OCI-LY1 (cell line): Measurements from ENCODE around the gene VSIG10L2.

Experiments
- EZH2 ChIP-seq: fragments of 200-600 bp; sonication (generic), shearing (Covaris generic); IDR thresholded peaks from 2 replicates; pipeline ENCODE4 v1.8.0; 2017; ENCODE audit warnings: borderline replicate concordance, mixed run types, mild to moderate bottlenecking, antibody characterized with exemption, low read length, moderate library complexity, mixed read lengths
- TF ChIP-seq, protein P1 (sequence below): fragments of 200-600 bp; sonication (generic), shearing (Covaris generic); IDR thresholded peaks from 2 replicates; pipeline ENCODE4 v1.5.1; 2017; ENCODE audit warnings: mild to moderate bottlenecking, antibody characterized with exemption, low read length, moderate library complexity, mixed read lengths

DNA sequence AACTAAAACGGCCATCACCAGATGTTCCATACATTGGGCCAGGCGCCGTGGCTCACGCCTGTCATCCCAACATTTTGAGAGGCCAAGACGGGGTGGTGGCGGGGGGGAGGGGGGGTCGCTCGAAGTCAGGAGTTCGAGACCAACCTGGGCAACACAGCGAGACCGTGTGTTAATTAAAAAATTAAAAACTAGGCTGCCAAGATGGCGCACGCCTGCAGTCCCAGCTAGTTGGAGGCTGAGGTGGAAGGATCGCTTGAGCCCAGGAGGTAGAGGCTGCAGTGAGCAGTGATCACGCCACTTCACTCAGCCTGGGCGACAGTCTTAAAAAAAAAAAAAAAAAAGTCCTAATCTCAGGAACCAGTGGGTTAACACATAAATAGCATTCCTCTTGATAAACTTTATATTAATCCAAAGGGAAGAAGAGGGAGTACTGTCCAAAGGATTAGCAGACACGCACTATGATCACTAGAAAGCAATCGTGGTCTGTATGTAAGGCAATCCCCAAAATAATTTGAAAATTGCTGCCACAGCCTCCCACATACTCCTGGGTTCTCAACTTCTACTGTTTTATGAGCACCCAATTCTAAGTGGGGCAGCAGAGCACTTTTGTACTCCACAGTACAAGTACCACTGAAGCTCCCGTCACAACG, 43.4 kb upstream of the VSIG10L2 start:
- TF ChIP-seq EZH2 = no peak
- TF ChIP-seq, protein P1, sequence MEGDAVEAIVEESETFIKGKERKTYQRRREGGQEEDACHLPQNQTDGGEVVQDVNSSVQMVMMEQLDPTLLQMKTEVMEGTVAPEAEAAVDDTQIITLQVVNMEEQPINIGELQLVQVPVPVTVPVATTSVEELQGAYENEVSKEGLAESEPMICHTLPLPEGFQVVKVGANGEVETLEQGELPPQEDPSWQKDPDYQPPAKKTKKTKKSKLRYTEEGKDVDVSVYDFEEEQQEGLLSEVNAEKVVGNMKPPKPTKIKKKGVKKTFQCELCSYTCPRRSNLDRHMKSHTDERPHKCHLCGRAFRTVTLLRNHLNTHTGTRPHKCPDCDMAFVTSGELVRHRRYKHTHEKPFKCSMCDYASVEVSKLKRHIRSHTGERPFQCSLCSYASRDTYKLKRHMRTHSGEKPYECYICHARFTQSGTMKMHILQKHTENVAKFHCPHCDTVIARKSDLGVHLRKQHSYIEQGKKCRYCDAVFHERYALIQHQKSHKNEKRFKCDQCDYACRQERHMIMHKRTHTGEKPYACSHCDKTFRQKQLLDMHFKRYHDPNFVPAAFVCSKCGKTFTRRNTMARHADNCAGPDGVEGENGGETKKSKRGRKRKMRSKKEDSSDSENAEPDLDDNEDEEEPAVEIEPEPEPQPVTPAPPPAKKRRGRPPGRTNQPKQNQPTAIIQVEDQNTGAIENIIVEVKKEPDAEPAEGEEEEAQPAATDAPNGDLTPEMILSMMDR = no peak
